Calu3 (cell line): ENCODE data around the gene ELFN1. TPM values are rescaled to one million over a fixed set of nuclear protein-coding genes. Genes with fewer than 3 reads are reported as not detected.

Source experiments
- BruUV-seq: library from RNA; stranded (reverse); fragments of 400-500 nt; replicated peaks from 2 replicates; lab custom pipeline; 2021; lab: Mats Ljungman, UMichigan
- CTCF ChIA-PET: fragments of 300-600 bp; sonication (Branson Sonifier 250); formaldehyde crosslinking; loops from one replicate; lab custom pipeline; 2022; ENCODE audit warnings: antibody characterized with exemption; lab: Charles Lee
- DNase-seq: peaks from one replicate; pipeline ENCODE4 v3.0.0; 2022
- H3K27ac Mint-ChIP-seq: one replicate; pipeline ENCODE4 v1.8.0; 2022; ENCODE audit warnings: mixed read lengths; ENCODE audit not compliant: unreplicated experiment
- H3K27me3 Mint-ChIP-seq: one replicate; pipeline ENCODE4 v1.8.0; 2022; ENCODE audit warnings: mixed read lengths; ENCODE audit not compliant: unreplicated experiment
- H3K36me3 Mint-ChIP-seq: one replicate; pipeline ENCODE4 v1.8.0; 2022; ENCODE audit warnings: mild to moderate bottlenecking, moderate library complexity, mixed read lengths; ENCODE audit not compliant: insufficient read depth, unreplicated experiment
- H3K4me1 Mint-ChIP-seq: one replicate; pipeline ENCODE4 v1.8.0; 2022; ENCODE audit warnings: mild to moderate bottlenecking, low read depth, mixed read lengths; ENCODE audit not compliant: unreplicated experiment
- H3K4me3 Mint-ChIP-seq: one replicate; pipeline ENCODE4 v1.8.0; 2022; ENCODE audit warnings: mild to moderate bottlenecking, low read depth, moderate library complexity, mixed read lengths; ENCODE audit not compliant: unreplicated experiment
- H3K9me3 Mint-ChIP-seq: one replicate; pipeline ENCODE4 v1.8.0; 2022; ENCODE audit warnings: low read depth, mixed read lengths; ENCODE audit not compliant: unreplicated experiment
- intact Hi-C: fragments of 100-400 bp; cut with micrococcal nuclease; formaldehyde crosslinking; loops from one replicate; pipeline ENCODE4 v1.10.0; 2022; ENCODE audit not compliant: unreplicated experiment
- total RNA-seq: library from RNA; stranded (reverse); gene quantifications from 2 replicates; pipeline ENCODE4 v1.2.3, GENCODE V29; 2022
- TF ChIP-seq, protein P1 (sequence below): fragments of 200-600 bp; IDR thresholded peaks from one replicate; pipeline ENCODE4 v1.8.0; 2022; ENCODE audit warnings: antibody characterized with exemption; ENCODE audit not compliant: unreplicated experiment

The ELFN1 gene
- total RNA-seq, 1 experiment from 2014 or later: not detected

DNA sequence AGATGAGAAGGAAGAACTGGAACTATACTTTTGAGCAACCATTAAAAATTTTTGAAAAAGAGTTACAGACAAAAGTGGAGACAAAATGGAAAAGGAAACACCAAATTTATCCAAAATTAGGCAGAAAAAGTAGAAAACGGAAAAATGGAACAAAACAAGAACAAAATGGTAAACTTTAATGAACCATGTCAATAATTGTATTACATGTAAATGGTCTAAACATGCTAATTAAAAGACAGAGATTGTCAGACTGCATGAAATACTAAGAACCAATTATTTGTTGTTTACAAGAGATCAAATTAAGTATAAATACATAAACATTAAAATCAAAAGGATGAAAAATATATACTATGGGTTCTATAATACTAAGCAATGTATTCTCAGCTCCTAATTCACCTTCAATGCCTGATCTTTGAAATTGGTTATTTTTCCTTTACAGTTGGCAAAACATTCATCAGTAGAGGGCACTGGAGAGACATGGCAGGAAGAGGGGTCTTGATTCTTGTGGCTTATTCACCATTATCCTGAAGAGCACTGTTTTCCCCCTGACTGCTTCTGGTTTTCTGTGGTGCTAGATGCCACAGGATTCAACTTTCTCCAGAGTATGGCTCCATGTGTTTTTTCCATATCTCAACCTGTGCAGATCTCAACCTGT, 124.9 kb downstream of the ELFN1 start:
- no peak overlapping the region for H3K4me3 Mint-ChIP-seq
- no peak for DNase-seq
- no peaks in the 10 kb centered on the region for H3K36me3 Mint-ChIP-seq
- H3K9me3 Mint-ChIP-seq: peaks cover 6% of the 10 kb centered on the region
- intact Hi-C loops: no loop called here
- H3K4me1 Mint-ChIP-seq: no peaks in the 10 kb centered on the region
- BruUV-seq: no TSS peak
- H3K27ac Mint-ChIP-seq: no peak overlapping the region
- H3K27me3 Mint-ChIP-seq: peaks cover 41% of the 10 kb centered on the region
- TF ChIP-seq, protein P1, sequence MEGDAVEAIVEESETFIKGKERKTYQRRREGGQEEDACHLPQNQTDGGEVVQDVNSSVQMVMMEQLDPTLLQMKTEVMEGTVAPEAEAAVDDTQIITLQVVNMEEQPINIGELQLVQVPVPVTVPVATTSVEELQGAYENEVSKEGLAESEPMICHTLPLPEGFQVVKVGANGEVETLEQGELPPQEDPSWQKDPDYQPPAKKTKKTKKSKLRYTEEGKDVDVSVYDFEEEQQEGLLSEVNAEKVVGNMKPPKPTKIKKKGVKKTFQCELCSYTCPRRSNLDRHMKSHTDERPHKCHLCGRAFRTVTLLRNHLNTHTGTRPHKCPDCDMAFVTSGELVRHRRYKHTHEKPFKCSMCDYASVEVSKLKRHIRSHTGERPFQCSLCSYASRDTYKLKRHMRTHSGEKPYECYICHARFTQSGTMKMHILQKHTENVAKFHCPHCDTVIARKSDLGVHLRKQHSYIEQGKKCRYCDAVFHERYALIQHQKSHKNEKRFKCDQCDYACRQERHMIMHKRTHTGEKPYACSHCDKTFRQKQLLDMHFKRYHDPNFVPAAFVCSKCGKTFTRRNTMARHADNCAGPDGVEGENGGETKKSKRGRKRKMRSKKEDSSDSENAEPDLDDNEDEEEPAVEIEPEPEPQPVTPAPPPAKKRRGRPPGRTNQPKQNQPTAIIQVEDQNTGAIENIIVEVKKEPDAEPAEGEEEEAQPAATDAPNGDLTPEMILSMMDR: no peak
- CTCF ChIA-PET: interaction anchor here (0.7 to 1.1 kb wide), 3 partner anchors 9 to 183 kb away, joined by 3 to 5 read pairs (median 3); no protein-coding TSS in a partner anchor

Other genes with a start within 250 kb of the ELFN1 start
- 162 and 176 TPM in 2 replicates for gene MICALL2, start 210.8 kb upstream of the ELFN1 start, total RNA-seq
- gene INTS1, start 165.9 kb upstream of the ELFN1 start, total RNA-seq: 177 and 192 TPM in 2 replicates
- 105 and 113 TPM in 2 replicates for gene MAFK, start 139.6 kb upstream of the ELFN1 start, total RNA-seq
- gene TMEM184A, start 114.1 kb upstream of the ELFN1 start, total RNA-seq: 61.9 and 75.8 TPM in 2 replicates
- gene PSMG3, start 100.2 kb upstream of the ELFN1 start, total RNA-seq: 64.0 and 67.2 TPM in 2 replicates